Measurements from ENCODE around the gene MMP17.

- no peak for TF ChIP-seq POLR2A (IDR thresholded peaks at IDR 0.05; ENCODE audit: low read length)
- no peak for TF ChIP-seq GATA1 (IDR thresholded peaks at IDR 0.05; ENCODE audit: low read depth, low read length)
Observed at GRCh38 chr12:131864469-131864868, 36.3 kb downstream of the MMP17 start.

Data from erythroblast (primary cell).